Hepatocyte (in vitro differentiated cells): Measurements from ENCODE around the gene FUBP3.

Experiments
- EZH2 ChIP-seq: fragments of 200-600 bp; sonication (generic); IDR thresholded peaks from 2 replicates; pipeline ENCODE4 v1.6.1; 2016; ENCODE audit warnings: antibody characterized with exemption, mild to moderate bottlenecking, borderline replicate concordance
- EZH2phosphoT487 ChIP-seq: fragments of 200-600 bp; sonication (generic); IDR thresholded peaks from one replicate; pipeline ENCODE4 v1.6.1; 2018; ENCODE audit warnings: antibody characterized with exemption, mild to moderate bottlenecking, low read depth, moderate library complexity; ENCODE audit not compliant: unreplicated experiment, severe bottlenecking
- TF ChIP-seq, protein P1 (sequence below): fragments of 200-600 bp; sonication (generic); IDR thresholded peaks from 2 replicates; pipeline ENCODE4 v1.5.1; 2016; ENCODE audit warnings: antibody characterized with exemption, mild to moderate bottlenecking; ENCODE audit not compliant: poor library complexity

DNA sequence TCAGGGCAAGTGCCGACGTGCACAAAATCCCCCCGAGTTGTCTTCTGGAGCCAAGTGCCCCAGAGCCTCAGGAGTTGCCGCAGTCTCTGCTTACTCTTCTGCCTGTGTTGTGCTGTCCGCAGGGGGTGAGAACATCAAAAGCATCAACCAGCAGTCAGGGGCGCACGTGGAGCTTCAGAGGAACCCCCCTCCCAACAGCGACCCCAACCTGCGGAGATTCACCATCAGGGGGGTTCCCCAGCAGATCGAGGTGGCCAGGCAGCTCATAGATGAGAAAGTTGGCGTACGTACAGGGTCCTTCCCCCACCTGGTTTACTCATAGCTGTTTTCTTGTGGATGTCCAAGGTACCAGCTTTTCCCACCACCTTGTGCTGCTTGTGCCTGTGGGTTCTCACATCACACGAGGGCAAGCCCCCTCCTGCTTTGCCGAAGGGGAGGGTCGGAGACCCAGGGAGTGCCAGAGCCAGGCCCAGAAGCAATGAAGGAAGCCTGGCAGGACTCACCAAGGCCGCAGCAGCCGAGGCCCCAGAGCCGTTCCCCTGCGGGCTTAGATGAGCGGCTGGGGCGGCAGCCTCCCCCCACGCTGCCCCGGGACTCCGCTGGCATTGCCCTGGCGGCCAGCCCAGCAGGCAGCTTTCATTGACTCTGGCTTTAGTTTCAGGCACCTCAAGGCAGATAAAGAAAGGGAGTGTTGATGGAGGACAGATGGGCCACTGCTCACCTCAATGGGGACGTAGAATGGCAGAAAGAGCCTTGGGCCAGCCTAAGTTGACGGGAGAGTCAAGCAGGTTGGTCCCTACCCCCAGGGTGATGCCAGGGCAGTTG lies 51.3 kb downstream of the FUBP3 start:
- TF ChIP-seq EZH2 (no peak), EZH2phosphoT487 (no peak)
- TF ChIP-seq, protein P1, sequence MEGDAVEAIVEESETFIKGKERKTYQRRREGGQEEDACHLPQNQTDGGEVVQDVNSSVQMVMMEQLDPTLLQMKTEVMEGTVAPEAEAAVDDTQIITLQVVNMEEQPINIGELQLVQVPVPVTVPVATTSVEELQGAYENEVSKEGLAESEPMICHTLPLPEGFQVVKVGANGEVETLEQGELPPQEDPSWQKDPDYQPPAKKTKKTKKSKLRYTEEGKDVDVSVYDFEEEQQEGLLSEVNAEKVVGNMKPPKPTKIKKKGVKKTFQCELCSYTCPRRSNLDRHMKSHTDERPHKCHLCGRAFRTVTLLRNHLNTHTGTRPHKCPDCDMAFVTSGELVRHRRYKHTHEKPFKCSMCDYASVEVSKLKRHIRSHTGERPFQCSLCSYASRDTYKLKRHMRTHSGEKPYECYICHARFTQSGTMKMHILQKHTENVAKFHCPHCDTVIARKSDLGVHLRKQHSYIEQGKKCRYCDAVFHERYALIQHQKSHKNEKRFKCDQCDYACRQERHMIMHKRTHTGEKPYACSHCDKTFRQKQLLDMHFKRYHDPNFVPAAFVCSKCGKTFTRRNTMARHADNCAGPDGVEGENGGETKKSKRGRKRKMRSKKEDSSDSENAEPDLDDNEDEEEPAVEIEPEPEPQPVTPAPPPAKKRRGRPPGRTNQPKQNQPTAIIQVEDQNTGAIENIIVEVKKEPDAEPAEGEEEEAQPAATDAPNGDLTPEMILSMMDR, result no peak
